Kidney (tissue), 14 donors: ENCODE data around the gene FRMD4A. TPM values are rescaled to one million over a fixed set of nuclear protein-coding genes. Genes with fewer than 3 reads are reported as not detected.
A peak's percentile ranks its signal among the peaks of the same experiment; 100 is the strongest.

Source experiments
- DNase-seq, 5 donors: peaks; one replicate each; pipeline ENCODE4 v3.0.0-alpha.2; 2013 to 2020
- FAIRE-seq: peaks from 2 replicates; lab custom pipeline; 2012; peaks lifted over from hg19 to GRCh38; lab: Jason Lieb, UNC
- H3K27ac ChIP-seq, 2 donors: one replicate each; pipeline ENCODE4 v1.7.0; 2013; ENCODE audit warnings: low read depth in 2 of 2, low read length in 2 of 2, inconsistent platforms in 1 of 2
- H3K27me3 ChIP-seq: one replicate; pipeline ENCODE4 v1.7.1; 2013; ENCODE audit warnings: low read length, inconsistent platforms; ENCODE audit not compliant: control insufficient read depth, insufficient read depth
- H3K36me3 ChIP-seq, 3 donors: one replicate each; pipeline versions ENCODE4 v1.7.0 to v1.7.1; 2013; ENCODE audit warnings: low read length in 3 of 3, control low read depth in 1 of 3, inconsistent platforms in 1 of 3; ENCODE audit not compliant: insufficient read depth in 3 of 3, control insufficient read depth in 2 of 3
- H3K4me1 ChIP-seq, 3 donors: one replicate each; pipeline versions ENCODE4 v1.7.0 to v1.7.1; 2013; ENCODE audit warnings: low read length in 3 of 3, inconsistent platforms in 1 of 3, low read depth in 1 of 3; ENCODE audit not compliant: control insufficient read depth in 2 of 3, insufficient read depth in 2 of 3
- H3K4me3 ChIP-seq, 3 donors: one replicate each; pipeline versions ENCODE4 v1.7.0 to v1.8.1; 2013; ENCODE audit warnings: low read length in 3 of 3, control low read depth in 1 of 3, inconsistent platforms in 1 of 3
- H3K9ac ChIP-seq, 3 donors: one replicate each; pipeline versions ENCODE4 v1.7.0 to v1.7.1; 2013; ENCODE audit warnings: low read length in 3 of 3, control low read depth in 1 of 3, inconsistent platforms in 1 of 3
- H3K9me3 ChIP-seq, 3 donors: one replicate each; pipeline versions ENCODE4 v1.7.0 to v1.7.1; 2013; ENCODE audit warnings: low read length in 3 of 3, control low read depth in 1 of 3, inconsistent platforms in 1 of 3; ENCODE audit not compliant: control insufficient read depth in 2 of 3, insufficient read depth in 1 of 3
- intact Hi-C: fragments of 100-400 bp; cut with DNase I; formaldehyde crosslinking; loops from one replicate; pipeline ENCODE4 v1.11.1; 2022
- polyA plus RNA-seq: library from polyadenylated mRNA; stranded (reverse); fragments of 350-450 nt; fragmentation: Illumina TruSeq; extraction: RNeasy Lipid Tissue Mini Kit (QIAGEN cat#74804); gene quantifications from one replicate; pipeline ENCODE4 v1.2.3, GENCODE V29; 2014; ENCODE audit warnings: low read depth, low replicate concordance; ENCODE audit not compliant: insufficient read depth
- total RNA-seq: library from RNA; stranded (reverse); fragmentation: NEBNext Ultra II Directional; extraction: Animal tissue kit (Norgen Biotek cat#: 25700); gene quantifications from one replicate; pipeline ENCODE4 v1.2.1, GENCODE V29; 2021
- TF ChIP-seq, protein P1 (sequence below): IDR thresholded peaks from 3 replicates; pipeline ENCODE4 v1.5.1; 2012; ENCODE audit warnings: mild to moderate bottlenecking, moderate library complexity, borderline replicate concordance; ENCODE audit not compliant: insufficient read depth; ENCODE audit errors: extremely low read depth
- donor health status: control.
- donor health status: control.
- donor health status: control.
- donor health status: control.
- donor health status: control.
- donor health status: DM: yes; HTN: yes; CAD: no.
- donor health status: Normal renal cell carcinoma (clear cell type).

Gene FRMD4A
- total and polyA plus RNA-seq, 2 donors from 2014 or later = 16.0 to 68.2 TPM

GRCh38 chr10:13813550-13813949 lies 517.2 kb downstream of the FRMD4A start:
- H3K9me3 ChIP-seq = no peaks in the 10 kb centered on the region
- FAIRE-seq = no peak
- H3K27ac ChIP-seq = no peak overlapping the region
- no peaks in the 10 kb centered on the region for H3K36me3 ChIP-seq
- intact Hi-C loops = no loop called here
- TF ChIP-seq, protein P1, sequence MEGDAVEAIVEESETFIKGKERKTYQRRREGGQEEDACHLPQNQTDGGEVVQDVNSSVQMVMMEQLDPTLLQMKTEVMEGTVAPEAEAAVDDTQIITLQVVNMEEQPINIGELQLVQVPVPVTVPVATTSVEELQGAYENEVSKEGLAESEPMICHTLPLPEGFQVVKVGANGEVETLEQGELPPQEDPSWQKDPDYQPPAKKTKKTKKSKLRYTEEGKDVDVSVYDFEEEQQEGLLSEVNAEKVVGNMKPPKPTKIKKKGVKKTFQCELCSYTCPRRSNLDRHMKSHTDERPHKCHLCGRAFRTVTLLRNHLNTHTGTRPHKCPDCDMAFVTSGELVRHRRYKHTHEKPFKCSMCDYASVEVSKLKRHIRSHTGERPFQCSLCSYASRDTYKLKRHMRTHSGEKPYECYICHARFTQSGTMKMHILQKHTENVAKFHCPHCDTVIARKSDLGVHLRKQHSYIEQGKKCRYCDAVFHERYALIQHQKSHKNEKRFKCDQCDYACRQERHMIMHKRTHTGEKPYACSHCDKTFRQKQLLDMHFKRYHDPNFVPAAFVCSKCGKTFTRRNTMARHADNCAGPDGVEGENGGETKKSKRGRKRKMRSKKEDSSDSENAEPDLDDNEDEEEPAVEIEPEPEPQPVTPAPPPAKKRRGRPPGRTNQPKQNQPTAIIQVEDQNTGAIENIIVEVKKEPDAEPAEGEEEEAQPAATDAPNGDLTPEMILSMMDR = no peak
- H3K4me3 ChIP-seq = no peak overlapping the region
- DNase-seq = no peak
- H3K4me1 ChIP-seq = peaks cover 0 to 6% (median 6%) of the 10 kb centered on the region in 3 donors
- no peak overlapping the region for H3K9ac ChIP-seq
- no peaks in the 10 kb centered on the region for H3K27me3 ChIP-seq

DNA sequence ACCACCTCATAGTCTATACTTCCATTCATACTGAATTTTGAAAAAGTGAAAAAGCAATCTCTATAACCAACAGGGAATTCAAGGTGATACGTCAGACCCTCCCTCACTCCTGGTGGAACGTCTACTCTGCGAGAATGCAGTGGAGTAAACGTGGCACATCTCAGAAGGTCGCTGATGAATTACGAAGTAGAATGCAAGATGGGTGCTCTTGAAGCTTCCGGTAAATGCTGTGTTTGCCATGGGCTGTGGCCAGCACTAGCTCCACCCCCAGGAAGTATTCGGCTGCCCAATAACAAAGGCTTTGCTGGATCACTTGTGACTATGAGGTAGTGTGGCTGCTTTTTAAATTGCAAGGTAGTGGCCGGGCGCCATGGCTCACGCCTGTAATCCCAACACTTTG lies 517.9 kb downstream of the FRMD4A start:
- TF ChIP-seq, protein P1 = no peak
- Histone ChIP-seq H3K27ac (no peak overlapping the region), H3K4me1 (peaks cover 0 to 6% (median 6%) of the 10 kb centered on the region in 3 donors), H3K27me3 (no peaks in the 10 kb centered on the region), H3K4me3 (no peak overlapping the region), H3K9me3 (no peaks in the 10 kb centered on the region), H3K9ac (no peak overlapping the region), H3K36me3 (no peaks in the 10 kb centered on the region)
- DNase-seq (no peak), FAIRE-seq (no peak)
- intact Hi-C loops = no loop called here

GRCh38 chr10:13810568-13810967 lies 520.2 kb downstream of the FRMD4A start:
- H3K9me3 ChIP-seq = no peaks in the 10 kb centered on the region
- H3K27ac ChIP-seq = no peak overlapping the region
- no peaks in the 10 kb centered on the region for H3K36me3 ChIP-seq
- H3K9ac ChIP-seq = no peak overlapping the region
- no peak for FAIRE-seq
- TF ChIP-seq, protein P1 = no peak
- intact Hi-C loops = no loop called here
- H3K27me3 ChIP-seq = no peaks in the 10 kb centered on the region
- no peak overlapping the region for H3K4me3 ChIP-seq
- DNase-seq = no peak
- peaks cover 0 to 2% (median 0%) of the 10 kb centered on the region in 3 donors for H3K4me1 ChIP-seq

DNA sequence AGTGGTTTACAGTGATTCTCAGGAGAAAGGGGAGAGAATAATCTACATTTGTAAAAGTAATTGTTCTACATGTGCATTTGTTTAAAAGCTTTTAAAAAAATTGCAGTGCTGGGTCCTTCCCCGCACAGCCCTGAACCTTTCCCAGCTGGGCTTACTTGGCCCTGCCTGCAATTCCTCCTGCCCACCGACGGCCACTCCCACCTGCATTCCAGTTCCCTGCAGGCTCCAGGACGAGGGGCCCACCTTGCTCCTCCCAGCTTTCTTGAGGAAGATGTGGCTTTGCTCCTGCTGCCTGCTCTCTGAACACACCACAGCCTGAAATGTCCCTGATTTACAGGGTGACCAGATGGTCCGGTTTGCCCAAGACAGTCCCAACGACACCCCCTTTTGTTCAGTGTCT lies 521.3 kb downstream of the FRMD4A start:
- no peak for FAIRE-seq
- TF ChIP-seq, protein P1 = no peak
- no peaks in the 10 kb centered on the region for H3K36me3 ChIP-seq
- no peak overlapping the region for H3K9ac ChIP-seq
- H3K27me3 ChIP-seq = no peaks in the 10 kb centered on the region
- H3K4me3 ChIP-seq = no peak overlapping the region
- intact Hi-C loops = no loop called here
- H3K9me3 ChIP-seq = no peaks in the 10 kb centered on the region
- DNase-seq = peak in 4 of 5 donors; percentile 68 to 78 (median 77)
- H3K4me1 ChIP-seq = peaks cover 0 to 2% (median 0%) of the 10 kb centered on the region in 3 donors
- no peak overlapping the region for H3K27ac ChIP-seq
